ENCODE data around the gene HEATR5A. TPM values are rescaled to one million over a fixed set of nuclear protein-coding genes. Genes with fewer than 3 reads are reported as not detected.

The HEATR5A gene
- total and polyA plus RNA-seq, 9 of the 15 experiments (the other 6 are each of a cell fraction or from before 2014, with no cell fraction given) = 8.0 to 50.9 (median 23.0) TPM

DNA sequence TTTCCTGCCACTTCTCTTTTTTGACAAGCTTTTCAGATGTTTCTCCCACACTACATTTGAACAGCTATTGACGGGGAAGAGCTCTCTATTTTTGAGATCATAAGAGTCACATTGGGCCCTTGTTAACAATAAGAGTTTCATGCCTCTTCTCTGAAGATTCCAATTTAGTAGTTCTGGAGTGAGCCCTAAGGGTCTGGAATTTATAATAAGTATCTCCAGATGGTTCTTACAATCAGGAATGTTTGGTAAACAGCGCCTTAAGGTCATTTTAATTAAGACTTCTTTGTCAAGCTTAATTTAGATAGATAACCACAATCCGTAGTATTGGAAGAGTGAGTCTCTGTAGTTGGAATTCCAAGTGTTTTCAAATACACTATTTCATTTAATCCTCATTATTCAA is 152.1 kb downstream of the HEATR5A start:
- Histone ChIP-seq H3K4me2 (ENCODE audit: insufficient read depth, low read length) (no peak overlapping the region), H3K79me2 (ENCODE audit: control insufficient read depth, insufficient read depth, low read length) (no peaks in the 10 kb centered on the region), H3K9ac (ENCODE audit: insufficient read depth in 1 of 2, low read depth in 2 of 2, low read length in 2 of 2) (no peak overlapping the region), H2AFZ (ENCODE audit: low read depth, low read length) (no peak overlapping the region), H4K20me1 (replicated peaks; ENCODE audit: control insufficient read depth, insufficient read depth, low read length) (no peaks in the 10 kb centered on the region), H3K27ac (ENCODE audit: extremely low read depth, low read depth, low read length) (no peak overlapping the region), H3K4me1 (replicated peaks in 1 of 2; ENCODE audit: control insufficient read depth in 2 of 2, insufficient read depth in 2 of 2, low read length in 2 of 2) (peaks cover 6 to 8% of the 10 kb centered on the region in 2 experiments; a peak in 2 of 5 replicates), H3K36me3 (ENCODE audit: control insufficient read depth, insufficient read depth, low read length) (no peaks in the 10 kb centered on the region), H3K4me3 (no peak overlapping the region), H3K27me3 (ENCODE audit: control insufficient read depth in 2 of 2, insufficient read depth in 2 of 2, low read length in 2 of 2) (no peaks in the 10 kb centered on the region), H3K9me1 (ENCODE audit: control insufficient read depth, insufficient read depth, low read length) (peaks cover 3% of the 10 kb centered on the region), H3K9me3 (replicated peaks; ENCODE audit: control insufficient read depth, insufficient read depth, low read depth, low read length) (no peaks in the 10 kb centered on the region; the same call in 1 of the 2 replicates)
- DNase-seq (ENCODE audit: extremely low read depth in 1 of 4, low spot score in 3 of 4) (no peak), FAIRE-seq (no peak), ATAC-seq (no peak)
- no peak for TF ChIP-seq HDAC8 (tag; IDR thresholded peaks at IDR 0.05)
- TF ChIP-seq ZKSCAN3 (CRISPR knock-in tag; IDR thresholded peaks at IDR 0.05) = no peak
- TF ChIP-seq ZNF639 (CRISPR knock-in tag; conservative IDR thresholded peaks at IDR 0.05 in 1 of 2, IDR thresholded peaks at IDR 0.05 in 1 of 2) = no peak
- no peak for TF ChIP-seq ELK3 (CRISPR knock-in tag; IDR thresholded peaks at IDR 0.05)
- in situ Hi-C loops (cut with MboI) (no loop called here), intact Hi-C loops (cut with micrococcal nuclease) (no loop called here)
- ChIA-PET CTCF (ENCODE audit: low intra/inter-chr PET ratio) (no interaction called here), POLR2A (no interaction called here)
- WGBS (ENCODE audit: insufficient coverage, low coverage, missing lambda C conversion rate) = 57% methylated on average over 3 of the region's 3 CpGs
- BruUV-seq (replicated peaks) = no TSS peak
